ENCODE measurements around the gene GAB3. TPM values are rescaled to one million over a fixed set of nuclear protein-coding genes. Genes with fewer than 3 reads are reported as not detected.

Gene GAB3
- total RNA-seq, 2 experiments from 2014 or later, result 1.0 to 1.4 TPM

DNA sequence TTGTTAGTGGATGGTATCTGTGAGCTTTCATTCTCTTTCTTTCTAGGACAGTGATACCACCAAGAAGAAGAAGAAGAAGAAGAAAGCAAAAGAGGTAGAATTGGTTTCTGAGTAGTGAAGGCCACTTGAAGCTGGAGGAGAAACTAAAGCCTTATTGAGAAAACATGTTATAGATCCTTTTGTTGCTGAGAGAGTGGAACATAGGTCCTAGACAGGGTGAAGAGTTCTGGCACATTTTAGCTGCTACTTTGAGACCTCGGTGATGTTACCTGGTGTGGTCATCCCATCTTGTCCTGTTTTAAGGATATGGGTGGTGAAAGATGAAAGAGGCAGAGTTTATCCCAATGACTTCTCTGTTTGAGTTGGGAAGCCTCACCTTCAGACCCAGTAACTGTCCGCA is 25.9 kb upstream of the GAB3 start:
- DNase-seq, result no peak
- Mint-ChIP-seq H3K9me3 (no peaks in the 10 kb centered on the region), H3K4me1 (ENCODE audit: low read depth) (peaks cover 24% of the 10 kb centered on the region), H3K4me3 (no peak overlapping the region), H3K27me3 (ENCODE audit: low read depth) (no peaks in the 10 kb centered on the region), H3K36me3 (ENCODE audit: low read depth) (peaks cover 24% of the 10 kb centered on the region), H3K27ac (no peak overlapping the region)
- intact Hi-C loops (cut with micrococcal nuclease), result no loop called here
- CTCF ChIA-PET, result no interaction called here

DNA sequence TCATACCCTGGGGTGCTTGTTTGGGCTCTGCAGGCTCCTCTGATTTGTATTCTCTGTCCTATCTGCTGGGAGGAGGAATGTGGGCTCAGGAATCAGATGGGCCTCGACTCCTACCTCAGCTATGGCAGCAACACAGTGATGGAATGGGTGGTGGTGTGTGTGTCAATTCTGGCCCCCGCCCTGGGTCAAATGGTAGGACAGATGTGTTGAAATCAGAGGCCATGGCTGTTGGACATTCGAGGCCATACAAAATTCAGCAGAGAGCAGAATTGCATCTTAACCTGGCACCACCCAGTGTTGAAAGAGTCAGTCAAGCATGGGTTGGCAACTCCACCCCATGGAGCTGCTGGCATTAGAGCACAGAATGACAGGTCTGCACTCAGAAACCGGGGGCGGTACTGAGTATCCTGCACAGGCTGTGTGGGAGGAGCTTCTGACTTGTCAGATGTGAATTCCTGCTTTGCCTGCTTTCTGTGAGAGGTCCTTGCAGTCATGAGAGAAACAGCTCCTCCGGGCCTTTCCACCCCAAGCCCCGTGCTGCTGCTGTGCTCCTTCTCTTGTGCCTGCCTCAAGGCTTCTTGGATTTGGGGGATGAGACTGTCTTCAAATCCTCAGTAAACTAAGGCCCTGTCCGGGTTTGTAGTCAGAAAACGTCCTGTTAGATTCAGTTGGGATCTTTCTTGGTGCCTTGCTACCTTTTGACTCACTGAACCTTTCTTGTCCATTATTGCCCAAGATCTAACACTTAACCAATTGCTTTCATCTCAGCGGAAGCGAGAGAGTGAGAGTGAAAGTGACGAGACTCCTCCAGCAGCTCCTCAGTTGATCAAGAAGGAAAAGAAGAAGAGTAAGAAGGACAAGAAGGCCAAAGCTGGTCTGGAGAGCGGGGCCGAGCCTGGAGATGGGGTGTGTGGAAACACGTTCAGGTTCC is 24.8 kb upstream of the GAB3 start:
- CTCF ChIA-PET, result interaction anchor here (0.7 kb wide), 1 partner anchor 66 kb away, joined by 4 read pairs; no protein-coding TSS in a partner anchor

DNA sequence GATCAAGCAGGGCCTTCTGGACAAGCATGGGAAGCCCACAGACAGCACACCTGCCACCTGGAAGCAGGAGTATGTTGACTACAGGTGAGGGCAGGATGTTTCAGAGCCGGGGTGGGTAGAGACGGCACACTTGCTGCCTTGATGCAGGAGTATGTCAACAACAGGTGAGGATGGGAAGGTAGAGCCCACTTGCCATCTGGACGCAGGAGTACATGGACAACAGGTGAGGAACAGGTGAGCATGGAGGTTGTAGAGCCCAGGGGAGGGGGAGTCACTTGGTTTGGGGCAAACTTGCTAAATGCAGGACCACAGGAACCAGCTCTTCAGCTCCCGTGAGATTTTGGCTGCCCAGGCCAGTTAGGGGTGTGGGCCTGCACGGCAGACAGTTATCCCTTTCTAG is 23.7 kb upstream of the GAB3 start:
- H3K4me3 Mint-ChIP-seq, result no peak overlapping the region
- DNase-seq, result no peak
- peaks cover 30% of the 10 kb centered on the region for H3K4me1 Mint-ChIP-seq (ENCODE audit: low read depth)
- H3K36me3 Mint-ChIP-seq (ENCODE audit: low read depth), result peaks cover 33% of the 10 kb centered on the region
- intact Hi-C loops (cut with micrococcal nuclease), result no loop called here
- no peaks in the 10 kb centered on the region for H3K27me3 Mint-ChIP-seq (ENCODE audit: low read depth)
- peak overlapping the region; percentile 63 for H3K27ac Mint-ChIP-seq
- CTCF ChIA-PET, result no interaction called here
- no peaks in the 10 kb centered on the region for H3K9me3 Mint-ChIP-seq

More for the DNA sequence above, 24.8 kb upstream of the GAB3 start:
- no peaks in the 10 kb centered on the region for H3K9me3 Mint-ChIP-seq
- intact Hi-C loops (cut with micrococcal nuclease), result no loop called here
- H3K36me3 Mint-ChIP-seq (ENCODE audit: low read depth), result peaks cover 29% of the 10 kb centered on the region
- peak; percentile 40 for DNase-seq
- H3K27me3 Mint-ChIP-seq (ENCODE audit: low read depth), result no peaks in the 10 kb centered on the region
- H3K27ac Mint-ChIP-seq, result peak overlapping the region; percentile 28
- no peak overlapping the region for H3K4me3 Mint-ChIP-seq
- peaks cover 28% of the 10 kb centered on the region for H3K4me1 Mint-ChIP-seq (ENCODE audit: low read depth)

DNA sequence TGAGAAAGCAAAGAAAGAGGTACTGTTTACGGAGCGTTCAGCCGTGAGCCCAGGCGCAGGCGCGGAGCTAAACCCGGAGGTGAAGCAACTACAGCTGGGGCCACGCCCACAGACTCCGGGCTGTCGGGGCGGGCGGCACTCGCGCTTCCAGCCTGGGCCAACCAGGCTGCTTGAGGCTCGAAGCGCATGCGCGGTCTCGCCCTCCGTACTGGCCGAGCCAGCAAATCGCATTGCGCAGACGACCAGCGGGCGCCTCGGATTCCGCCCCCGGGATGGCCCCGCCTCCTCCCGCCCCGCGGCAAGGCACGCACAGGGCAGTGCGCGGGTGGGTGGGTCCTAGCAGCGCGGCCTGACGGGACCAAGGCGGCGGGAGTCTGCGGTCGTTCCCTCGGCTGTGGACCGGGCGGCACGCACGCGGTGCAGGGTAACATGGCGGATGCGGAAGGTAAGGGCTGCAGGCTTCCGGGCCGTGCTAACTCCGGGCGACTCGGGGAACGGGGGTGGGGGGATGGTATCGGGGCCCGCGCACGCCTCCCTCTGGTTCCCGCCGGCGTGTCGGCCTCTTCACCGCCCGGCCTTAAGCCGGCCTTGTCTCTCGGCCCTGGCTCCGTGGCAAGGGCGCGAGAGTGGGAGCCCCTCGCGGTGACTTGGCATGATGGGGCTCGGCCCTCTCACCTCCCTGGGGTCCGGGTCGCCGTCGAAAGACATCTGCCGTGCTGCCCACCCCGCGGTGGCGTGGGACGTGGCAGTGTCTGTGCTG is 11.8 kb upstream of the GAB3 start, which contains the start of gene DKC1:
Gene DKC1 (plus strand): TSS at position 328 of the 760 bp plus-strand sequence. CDS start 102 bp downstream, at position 430.
- Mint-ChIP-seq H3K9me3 (no peaks in the 10 kb centered on the region), H3K36me3 (ENCODE audit: low read depth) (peaks cover 26% of the 10 kb centered on the region), H3K27me3 (ENCODE audit: low read depth) (no peaks in the 10 kb centered on the region), H3K4me3 (peak within 1 kb of the TSS; percentile 88), H3K27ac (peak within 1 kb of the TSS; percentile 94), H3K4me1 (ENCODE audit: low read depth) (peaks cover 33% of the 10 kb centered on the region)
- intact Hi-C loops (cut with micrococcal nuclease), result loop anchor here (1.0 to 2.0 kb wide), 5 partner anchors 37 to 264 kb away; partner anchors contain the start of genes FUNDC2, IKBKG and MPP1
- peak; percentile 95 for DNase-seq
- CTCF ChIA-PET, result interaction anchor here (0.8 to 1.6 kb wide), 5 partner anchors 13 to 78 kb away, joined by 3 to 6 read pairs (median 3); no protein-coding TSS in a partner anchor

DNA sequence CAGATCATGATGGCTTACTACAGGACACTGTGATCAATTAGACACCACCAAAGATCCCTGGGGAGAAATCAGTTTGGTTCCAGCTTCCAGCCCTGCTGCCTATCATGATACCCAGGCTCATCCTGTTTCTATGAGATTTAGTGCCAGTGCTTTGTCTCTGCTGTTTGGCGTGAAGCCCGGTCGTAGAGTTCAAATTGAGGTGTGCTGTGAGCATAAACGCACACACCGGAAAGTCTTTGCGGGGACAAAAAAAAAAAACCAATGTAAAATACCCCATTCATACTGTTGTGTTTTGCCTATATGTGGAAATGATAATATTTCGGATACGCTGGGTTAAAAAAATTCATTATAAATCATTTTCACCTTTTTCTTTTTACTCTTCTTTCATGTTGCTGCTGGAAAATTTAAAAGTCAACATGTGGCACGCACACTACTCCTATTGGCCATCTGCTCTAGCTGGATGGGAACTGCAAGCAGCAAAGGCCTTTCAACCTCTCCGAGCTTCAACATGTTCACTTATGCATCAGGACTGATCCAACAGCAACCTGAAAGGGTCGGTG is 11.2 kb upstream of the GAB3 start:
- intact Hi-C loops (cut with micrococcal nuclease), result loop anchor here (1.0 to 2.0 kb wide), 5 partner anchors 37 to 265 kb away; partner anchors contain the start of genes FUNDC2, IKBKG and MPP1
- Mint-ChIP-seq H3K4me1 (ENCODE audit: low read depth) (peaks cover 29% of the 10 kb centered on the region), H3K27me3 (ENCODE audit: low read depth) (no peaks in the 10 kb centered on the region), H3K36me3 (ENCODE audit: low read depth) (peaks cover 22% of the 10 kb centered on the region), H3K4me3 (peak overlapping the region; percentile 88), H3K27ac (peak overlapping the region; percentile 94), H3K9me3 (no peaks in the 10 kb centered on the region)
- DNase-seq, result peak; percentile 23
- CTCF ChIA-PET, result interaction anchor here (0.8 to 1.2 kb wide), 4 partner anchors 12 to 78 kb away, joined by 3 to 5 read pairs (median 3); no protein-coding TSS in a partner anchor

DNA sequence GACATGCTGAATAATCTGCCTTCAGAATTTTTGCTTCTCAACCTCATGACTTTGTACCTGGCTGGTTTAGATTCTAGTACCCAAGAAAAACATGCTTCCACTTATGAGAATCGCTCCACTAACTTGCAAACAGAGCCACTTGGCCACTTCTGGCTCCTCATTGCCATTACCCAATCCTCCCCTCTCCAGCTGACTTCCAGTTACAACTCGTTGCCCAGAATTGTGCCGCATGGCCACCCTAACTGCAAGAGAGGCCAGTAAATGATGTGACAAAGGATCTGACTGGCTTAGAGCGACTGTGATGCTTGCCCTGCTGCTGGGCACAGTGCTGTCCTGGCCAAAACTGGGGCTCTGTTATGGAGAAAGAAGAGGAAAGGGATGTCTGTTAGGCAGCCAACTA is 7.8 kb upstream of the GAB3 start:
- H3K4me1 Mint-ChIP-seq (ENCODE audit: low read depth), result peaks cover 9% of the 10 kb centered on the region
- CTCF ChIA-PET, result no interaction called here
- H3K4me3 Mint-ChIP-seq, result no peak overlapping the region
- H3K9me3 Mint-ChIP-seq, result no peaks in the 10 kb centered on the region
- no peak for DNase-seq
- no peaks in the 10 kb centered on the region for H3K27me3 Mint-ChIP-seq (ENCODE audit: low read depth)
- H3K36me3 Mint-ChIP-seq (ENCODE audit: low read depth), result peaks cover 3% of the 10 kb centered on the region
- intact Hi-C loops (cut with micrococcal nuclease), result no loop called here
- H3K27ac Mint-ChIP-seq, result no peak overlapping the region

DNA sequence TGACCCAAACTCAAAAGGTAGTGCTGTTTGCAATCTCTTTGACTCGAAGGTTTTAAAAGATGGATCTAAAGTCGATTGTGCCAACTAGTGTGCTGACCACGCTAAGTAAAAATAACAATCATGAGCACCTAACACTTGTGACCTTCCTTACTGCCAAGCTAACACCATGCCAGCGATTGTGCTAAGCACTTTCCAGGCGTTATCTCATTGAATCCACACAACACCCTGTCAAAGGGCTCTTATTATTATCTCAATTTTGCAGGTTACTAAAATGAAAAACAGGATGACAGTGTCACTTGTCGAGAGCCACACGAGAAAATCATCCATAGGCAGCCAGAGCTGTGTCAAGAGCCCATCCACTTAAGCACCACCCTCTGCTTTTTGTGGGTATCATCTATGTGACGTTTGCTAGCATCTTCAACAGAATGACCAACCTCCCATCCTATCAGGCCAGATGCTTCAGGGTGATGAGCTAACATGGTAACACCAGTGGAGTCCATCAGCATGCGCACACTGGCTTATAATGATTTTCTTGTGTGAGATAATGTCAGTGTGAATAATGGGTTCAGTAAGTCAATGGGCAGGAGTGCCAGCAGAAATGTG is 893 bp upstream of the GAB3 start:
- no peak overlapping the region for H3K27ac Mint-ChIP-seq
- peaks cover 15% of the 10 kb centered on the region for H3K4me1 Mint-ChIP-seq (ENCODE audit: low read depth)
- H3K4me3 Mint-ChIP-seq, result peak overlapping the region; percentile 55
- no peak for DNase-seq
- H3K27me3 Mint-ChIP-seq (ENCODE audit: low read depth), result no peaks in the 10 kb centered on the region
- no peaks in the 10 kb centered on the region for H3K9me3 Mint-ChIP-seq
- H3K36me3 Mint-ChIP-seq (ENCODE audit: low read depth), result no peaks in the 10 kb centered on the region
- CTCF ChIA-PET, result no interaction called here
- intact Hi-C loops (cut with micrococcal nuclease), result no loop called here

DNA sequence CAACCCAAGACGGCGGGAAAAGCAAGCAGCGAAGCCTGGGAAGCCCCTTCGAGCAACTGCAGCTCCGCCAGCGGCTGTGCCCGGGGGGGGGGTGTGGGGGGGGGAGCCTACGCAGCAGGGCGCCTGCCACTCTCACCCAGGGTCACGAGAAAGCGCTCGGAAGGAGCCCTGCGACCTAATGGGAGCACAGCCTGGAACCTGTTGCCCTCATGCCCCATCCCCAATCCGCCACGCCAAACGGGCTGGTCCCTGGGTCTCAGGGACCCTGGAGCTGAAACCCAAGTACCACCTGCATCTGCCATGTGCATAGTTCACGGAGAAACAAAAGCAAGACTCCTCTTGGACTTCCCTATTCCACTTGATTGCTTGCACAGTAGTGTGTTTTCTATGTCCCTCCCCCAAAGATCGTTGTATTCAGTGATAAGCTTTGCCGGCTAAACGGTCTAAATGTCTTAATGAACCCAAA is 359 bp upstream of the GAB3 start:
- DNase-seq, result no peak
- H3K4me1 Mint-ChIP-seq (ENCODE audit: low read depth), result peaks cover 15% of the 10 kb centered on the region
- H3K27ac Mint-ChIP-seq, result no peak overlapping the region
- H3K9me3 Mint-ChIP-seq, result no peaks in the 10 kb centered on the region
- CTCF ChIA-PET, result interaction anchor here (4.9 kb wide), 1 partner anchor 26 kb away, joined by 32 read pairs; no protein-coding TSS in a partner anchor
- no peaks in the 10 kb centered on the region for H3K27me3 Mint-ChIP-seq (ENCODE audit: low read depth)
- no peaks in the 10 kb centered on the region for H3K36me3 Mint-ChIP-seq (ENCODE audit: low read depth)
- intact Hi-C loops (cut with micrococcal nuclease), result no loop called here
- peak overlapping the region; percentile 55 for H3K4me3 Mint-ChIP-seq

DNA sequence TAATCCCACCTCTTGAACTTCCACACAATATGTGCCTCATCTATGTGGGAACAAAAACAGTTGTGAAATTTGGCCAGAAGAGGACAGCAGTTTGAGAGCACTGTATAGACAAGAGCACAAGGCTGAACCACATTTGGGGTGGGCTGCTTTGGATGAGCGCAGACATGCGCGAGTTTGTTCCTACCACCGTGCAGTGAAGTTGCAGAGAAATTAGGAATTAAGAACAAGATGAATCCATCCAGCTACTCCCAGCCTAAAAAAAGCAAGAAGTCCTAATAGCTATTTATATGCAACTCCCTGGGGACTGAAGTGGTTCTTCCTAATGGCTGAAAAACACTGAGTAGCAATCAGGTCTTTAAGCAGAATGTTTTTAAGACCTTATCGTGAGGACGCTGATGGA is 1.0 kb downstream of the GAB3 start:
- Mint-ChIP-seq H3K27ac (no peak overlapping the region), H3K9me3 (peaks cover 1% of the 10 kb centered on the region), H3K36me3 (ENCODE audit: low read depth) (no peaks in the 10 kb centered on the region), H3K4me1 (ENCODE audit: low read depth) (peaks cover 15% of the 10 kb centered on the region), H3K4me3 (peak overlapping the region; percentile 70), H3K27me3 (ENCODE audit: low read depth) (no peaks in the 10 kb centered on the region)
- DNase-seq, result no peak
- intact Hi-C loops (cut with micrococcal nuclease), result loop anchor here (2.0 kb wide), 1 partner anchor 15 kb away; no protein-coding TSS in a partner anchor
- CTCF ChIA-PET, result interaction anchor here (0.8 to 4.9 kb wide), 6 partner anchors 12 to 55 kb away, joined by 3 to 36 read pairs (median 10); partner anchors contain the start of gene DKC1

DNA sequence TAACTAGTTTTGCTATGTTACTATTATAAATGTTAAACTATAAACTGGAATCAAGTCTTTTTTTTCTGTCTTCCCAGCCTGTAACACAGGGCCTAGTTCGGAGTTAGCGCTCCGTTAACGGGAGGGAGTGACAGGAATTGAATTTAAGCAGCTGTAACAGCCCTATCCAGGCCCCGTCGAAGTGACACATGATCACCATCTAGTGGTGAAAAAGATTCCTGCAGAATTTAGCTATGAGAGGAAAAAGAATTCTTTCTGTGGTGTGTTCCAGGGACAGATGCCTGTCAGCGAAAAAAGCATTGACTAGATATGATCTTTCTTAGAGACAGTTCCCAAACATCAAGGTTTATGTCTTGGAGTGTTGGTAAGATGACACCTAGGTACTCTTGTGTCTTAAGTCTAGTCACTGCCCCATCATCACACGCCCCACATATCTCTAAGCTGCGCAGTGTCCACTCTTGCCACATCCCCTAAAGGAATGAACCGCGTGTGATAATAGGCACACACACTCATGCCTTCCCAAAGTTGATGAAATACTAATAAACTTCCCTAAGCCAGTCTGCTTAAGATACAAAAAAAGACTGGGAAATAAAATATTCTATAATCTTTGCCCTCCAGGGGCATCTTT is 2.1 kb downstream of the GAB3 start:
- intact Hi-C loops (cut with micrococcal nuclease), result loop anchor here (1.0 to 2.0 kb wide), 4 partner anchors 14 to 92 kb away; no protein-coding TSS in a partner anchor
- Mint-ChIP-seq H3K4me1 (ENCODE audit: low read depth) (peaks cover 15% of the 10 kb centered on the region), H3K4me3 (peak overlapping the region; percentile 15), H3K27me3 (ENCODE audit: low read depth) (no peaks in the 10 kb centered on the region), H3K9me3 (peaks cover 1% of the 10 kb centered on the region), H3K27ac (no peak overlapping the region), H3K36me3 (ENCODE audit: low read depth) (no peaks in the 10 kb centered on the region)
- CTCF ChIA-PET, result interaction anchor here (0.7 to 4.9 kb wide), 15 partner anchors 11 to 153 kb away, joined by 3 to 36 read pairs (median 4); partner anchors contain the start of gene SMIM9
- peak; percentile 62 for DNase-seq

DNA sequence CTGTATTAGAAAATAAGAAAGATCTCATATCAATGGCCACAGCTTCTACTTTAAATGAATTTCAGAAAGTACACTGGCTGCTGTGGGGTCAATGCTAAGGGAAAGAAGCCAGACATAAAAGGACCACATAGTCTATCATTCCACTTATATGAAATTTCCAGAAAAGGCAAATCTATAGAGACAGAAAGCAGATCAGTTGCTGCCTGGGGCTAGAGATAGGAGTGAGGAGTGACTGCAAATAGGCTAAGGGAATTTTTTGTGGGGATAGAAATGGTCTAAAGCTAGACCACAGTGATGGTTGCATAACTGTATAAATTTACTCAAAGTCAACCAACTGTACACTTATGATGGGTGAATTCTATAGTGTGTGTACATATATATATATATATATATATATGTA is 8.3 kb downstream of the GAB3 start:
- intact Hi-C loops (cut with micrococcal nuclease), result no loop called here
- Mint-ChIP-seq H3K9me3 (peaks cover 1% of the 10 kb centered on the region), H3K27ac (no peak overlapping the region), H3K4me1 (ENCODE audit: low read depth) (peaks cover 11% of the 10 kb centered on the region), H3K4me3 (no peak overlapping the region), H3K27me3 (ENCODE audit: low read depth) (no peaks in the 10 kb centered on the region), H3K36me3 (ENCODE audit: low read depth) (no peaks in the 10 kb centered on the region)
- DNase-seq, result no peak
- CTCF ChIA-PET, result interaction anchor here (0.6 to 0.7 kb wide), 2 partner anchors 14 to 136 kb away, joined by 3 to 5 read pairs; no protein-coding TSS in a partner anchor

Measured in activated naive CD4-positive, alpha-beta T cell treated with anti-CD3 and anti-CD28 coated beads for 36 hours (primary cell).